NCI-H1436 treated with DMSO at 0.1 percent for 48 hours (cell line): ENCODE data around the gene NUP160.
A peak's percentile ranks its signal among the peaks of the same experiment; 100 is the strongest.
"Not testable (repeated sequence)": the region's sequence is repeated elsewhere in the genome, so short reads cannot be mapped to it uniquely, and the experiment has no call there.

Source experiments
- DNase-seq: peaks from one replicate; lab custom pipeline; 2025; lab: John Stamatoyannopoulos, UW

The NUP160 gene

GRCh38 chr11:47791774-47792430 is 56.2 kb downstream of the NUP160 start:
- no peak for DNase-seq

DNA sequence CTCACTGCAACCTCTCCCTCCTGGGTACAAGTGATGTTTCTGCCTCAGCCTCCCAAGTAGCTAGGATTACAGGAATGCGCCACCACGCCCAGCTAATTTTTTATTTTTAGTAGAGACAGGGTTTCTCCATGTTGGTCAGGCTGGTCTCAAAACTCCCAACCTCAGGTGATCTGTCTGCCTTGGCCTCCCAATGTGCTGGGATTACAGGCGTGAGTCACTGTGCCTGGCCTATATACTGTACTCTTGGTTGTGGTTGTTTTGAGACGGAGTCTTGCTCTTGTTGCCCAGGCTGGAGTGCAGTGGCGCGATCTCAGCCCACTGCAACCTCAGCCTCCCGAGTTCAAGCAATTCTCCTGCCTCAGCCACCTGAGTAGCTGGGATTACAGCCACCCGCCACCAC is 58.1 kb downstream of the NUP160 start:
- not testable (repeated sequence) for DNase-seq

GRCh38 chr11:47788181-47788580 is 60.0 kb downstream of the NUP160 start:
- DNase-seq, result no peak

DNA sequence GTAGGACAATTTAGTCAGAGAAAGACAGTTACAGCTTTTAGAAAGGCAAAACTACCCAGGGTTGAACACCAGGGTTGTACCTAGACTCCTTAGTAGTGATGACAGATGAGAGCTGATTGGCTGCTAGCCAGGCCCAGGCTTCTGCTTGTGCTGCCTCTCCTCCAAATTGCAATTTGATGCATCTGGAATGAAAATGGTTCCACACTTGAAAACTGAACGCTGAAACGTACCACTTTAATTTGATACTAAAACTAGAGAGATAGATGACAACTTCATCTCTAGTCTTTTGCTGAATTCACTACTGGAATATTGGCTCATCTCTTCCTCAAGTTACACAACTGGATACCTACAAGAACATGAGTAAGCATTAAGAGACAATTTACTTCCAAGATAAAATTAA is 61.8 kb downstream of the NUP160 start:
- no peak for DNase-seq

DNA sequence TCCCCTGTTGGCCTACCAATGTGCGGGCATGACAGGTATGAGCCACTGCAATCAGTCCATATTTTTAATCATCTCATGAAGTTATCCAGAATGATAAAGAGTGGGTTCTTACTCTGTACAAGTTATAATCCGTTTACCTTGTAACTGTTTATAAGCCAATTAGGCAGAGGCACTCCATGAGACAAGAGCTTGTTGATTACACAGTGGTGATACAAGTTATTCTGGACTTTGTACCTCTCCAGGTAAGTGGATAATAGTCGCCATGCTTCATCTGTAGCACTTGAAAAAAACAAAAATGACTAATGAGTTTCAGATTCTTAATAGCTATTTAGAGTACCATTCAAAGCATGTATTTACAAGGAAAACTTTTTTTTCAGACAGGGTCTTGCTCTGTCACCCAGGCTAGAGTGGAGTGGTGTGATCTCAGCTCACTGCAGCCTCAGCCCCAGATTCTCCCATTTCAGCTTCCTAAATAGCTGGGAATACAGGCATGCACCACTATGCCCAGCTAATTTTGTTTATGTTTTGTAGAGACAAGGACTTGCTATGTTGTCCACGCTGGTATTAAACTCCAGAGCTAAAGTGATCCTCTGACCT is 63.3 kb downstream of the NUP160 start:
- peak; percentile 48 for DNase-seq

DNA sequence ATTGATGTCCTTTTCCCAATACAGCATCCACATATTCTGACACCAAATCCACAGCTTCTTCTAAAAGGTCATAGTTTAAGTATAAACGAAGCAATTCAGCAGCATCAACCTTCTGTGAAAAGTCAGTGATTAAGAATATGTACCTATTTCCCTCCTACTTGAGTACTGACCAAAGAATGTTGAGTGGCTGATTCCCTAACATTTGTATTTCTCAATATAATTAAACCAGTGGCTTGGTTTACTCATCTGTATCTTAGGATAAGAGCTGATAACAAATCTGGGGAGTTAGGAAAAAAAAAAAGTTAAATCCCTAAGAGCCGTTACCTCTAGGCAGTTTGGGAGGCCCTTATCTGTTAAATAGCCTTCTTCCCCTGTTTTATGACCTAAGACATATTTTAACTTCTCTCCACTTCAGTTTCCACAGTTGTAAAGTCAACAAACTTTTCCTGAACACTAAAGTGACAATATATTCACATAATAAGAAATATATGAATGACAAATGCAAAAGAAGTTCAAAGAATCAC is 65.0 kb downstream of the NUP160 start:
- DNase-seq, result no peak

- DNase-seq, result no peak
Measured at GRCh38 chr11:47778878-47779483, 69.2 kb downstream of the NUP160 start.

GRCh38 chr11:47775240-47775869 is 72.8 kb downstream of the NUP160 start:
- DNase-seq, result no peak

GRCh38 chr11:47773882-47774281 is 74.3 kb downstream of the NUP160 start:
- DNase-seq, result no peak

DNA sequence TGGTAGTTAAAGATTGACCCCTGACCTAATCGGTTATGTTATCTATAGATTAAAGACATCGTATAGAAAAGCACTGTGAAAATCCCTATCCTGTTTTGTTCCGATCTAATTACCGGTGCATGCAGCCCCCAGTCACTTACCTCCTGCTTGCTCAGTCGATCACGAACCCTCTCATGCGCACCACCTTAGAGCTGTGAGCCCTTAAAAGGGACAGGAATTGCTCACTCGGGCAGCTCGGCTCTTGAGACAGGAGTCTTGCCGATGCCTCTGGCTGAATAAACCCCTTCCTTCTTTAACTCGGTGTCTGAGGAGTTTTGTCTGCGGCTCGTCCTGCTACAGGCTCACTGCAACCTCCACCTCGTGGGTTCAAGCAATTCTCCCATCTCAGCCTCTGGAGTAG is 78.6 kb downstream of the NUP160 start:
- not testable (repeated sequence) for DNase-seq

GRCh38 chr11:47768101-47768612 is 80.0 kb downstream of the NUP160 start:
- DNase-seq, result peak; percentile 54

DNA sequence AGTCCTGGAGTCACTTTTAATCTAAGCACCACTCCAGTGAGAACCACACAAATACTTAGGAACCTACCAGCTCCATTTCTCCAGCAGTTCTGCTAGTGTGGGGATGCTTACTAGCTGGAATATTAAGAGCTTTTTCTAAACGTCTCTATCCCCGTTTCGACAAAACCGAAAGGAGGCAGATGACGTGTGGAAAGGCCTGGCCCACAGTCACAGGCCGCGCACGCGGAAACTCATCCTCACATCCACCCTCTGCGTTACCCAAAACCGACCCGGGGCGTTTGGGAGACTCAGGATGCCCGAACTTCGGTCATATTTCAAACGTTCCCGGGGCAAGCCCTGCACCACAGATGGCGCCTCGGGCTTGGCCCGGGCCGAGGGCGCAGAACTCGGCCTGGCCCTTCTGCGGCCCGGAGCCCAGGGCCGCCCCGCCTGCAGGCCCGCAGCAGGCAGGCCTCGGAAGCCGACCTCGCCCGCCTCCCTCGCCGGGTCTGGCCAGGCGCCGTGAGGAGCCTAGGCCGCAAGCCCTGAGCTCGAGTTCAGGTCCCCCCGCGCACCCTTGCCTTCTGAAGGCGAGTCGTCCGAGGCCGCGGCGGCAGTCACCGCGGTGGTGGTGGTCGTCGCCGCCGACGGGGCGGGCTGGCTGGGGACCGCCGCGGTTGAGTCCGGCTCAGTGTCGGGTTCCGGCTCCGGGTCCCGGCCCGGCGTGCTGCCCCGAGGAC is 81.5 kb downstream of the NUP160 start:
- no peak for DNase-seq

- no peak for DNase-seq
Measured at GRCh38 chr11:47765086-47765485, 83.1 kb downstream of the NUP160 start.

DNA sequence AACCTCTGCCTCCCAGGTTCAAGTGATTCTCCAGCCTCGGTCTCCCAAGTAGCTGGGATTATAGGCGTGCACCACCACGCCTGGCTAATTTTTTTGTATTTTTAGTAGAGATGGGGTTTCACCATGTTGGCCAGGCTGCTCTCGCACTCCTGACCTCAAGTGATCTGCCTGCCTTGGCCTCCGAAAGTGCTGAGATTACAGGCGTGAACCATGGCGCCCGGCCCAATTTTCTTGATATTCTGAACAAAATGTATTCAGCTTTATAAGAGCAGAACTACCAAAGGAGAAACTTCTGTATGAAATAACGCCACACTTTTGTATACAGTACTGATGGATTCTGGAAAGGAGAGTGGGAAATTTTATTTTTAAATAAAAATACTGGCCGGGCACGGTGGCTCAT is 88.9 kb downstream of the NUP160 start:
- not testable (repeated sequence) for DNase-seq

DNA sequence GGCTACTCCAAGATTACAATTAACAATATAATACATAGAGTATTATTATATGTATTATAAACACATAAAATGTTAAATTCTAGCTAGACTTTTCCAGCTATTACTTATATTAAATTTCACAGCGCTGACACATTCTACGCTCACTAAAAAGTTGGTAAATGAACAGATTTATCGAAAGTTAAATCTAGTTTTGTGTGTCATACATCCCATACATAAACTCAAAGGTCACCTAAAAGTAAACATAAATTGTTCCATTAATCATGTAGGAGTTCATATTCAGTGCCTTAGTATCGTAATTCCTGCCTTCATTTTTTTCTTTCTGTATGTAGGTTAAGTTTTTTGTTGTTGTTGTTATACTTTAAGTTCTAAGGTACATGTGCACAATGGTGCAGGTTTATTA is 91.9 kb downstream of the NUP160 start:
- no peak for DNase-seq

- no peak for DNase-seq
Measured at GRCh38 chr11:47750725-47751124, 97.4 kb downstream of the NUP160 start.

- DNase-seq, result not testable (repeated sequence)
Measured at GRCh38 chr11:47742494-47742893, 105.7 kb downstream of the NUP160 start.

GRCh38 chr11:47737817-47738216 is 110.3 kb downstream of the NUP160 start:
- DNase-seq, result not testable (repeated sequence)

- DNase-seq, result no peak
Measured at GRCh38 chr11:47732271-47732670, 115.9 kb downstream of the NUP160 start.

DNA sequence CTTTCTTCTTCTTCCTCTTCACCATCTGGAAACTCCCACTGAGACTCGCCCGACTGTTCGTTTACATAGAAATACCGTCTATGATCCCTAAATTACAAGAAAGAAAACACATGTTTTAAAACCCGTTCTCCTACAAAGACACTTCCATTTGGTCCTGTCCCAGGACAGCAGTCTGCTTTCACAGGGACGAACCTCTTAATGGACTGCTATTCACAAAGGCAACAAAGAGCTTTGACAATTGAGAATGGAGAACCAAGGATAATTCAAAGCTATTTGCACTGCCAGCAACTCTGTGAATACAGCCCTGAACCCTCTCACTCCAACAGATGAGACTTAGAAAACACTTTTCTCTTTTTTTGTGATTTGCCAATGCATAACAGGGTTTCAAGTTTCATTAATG is 116.7 kb downstream of the NUP160 start:
- no peak for DNase-seq
